Urinary bladder (tissue), 4 donors: ENCODE measurements around the gene EFHC1. TPM values are rescaled to one million over a fixed set of nuclear protein-coding genes. Genes with fewer than 3 reads are reported as not detected.

ENCODE experiments used
- DNase-seq: peaks from one replicate; pipeline ENCODE4 v3.0.0-alpha.2; 2015; ENCODE audit errors: extremely low spot score
- H3K27ac ChIP-seq: one replicate; pipeline ENCODE4 v1.5.1; 2013; ENCODE audit warnings: low read depth, mild to moderate bottlenecking, moderate library complexity
- H3K36me3 ChIP-seq: one replicate; pipeline ENCODE4 v1.6.1; 2013; ENCODE audit warnings: mild to moderate bottlenecking, moderate library complexity; ENCODE audit not compliant: insufficient read depth
- H3K4me1 ChIP-seq: one replicate; pipeline ENCODE4 v1.6.1; 2013; ENCODE audit warnings: mild to moderate bottlenecking, moderate library complexity; ENCODE audit not compliant: insufficient read depth
- H3K4me3 ChIP-seq: one replicate; pipeline ENCODE4 v1.5.1; 2013; ENCODE audit warnings: low read depth, low read length
- WGBS: extraction: QIAGEN DNeasy Blood & Tissue Kit; methylation state at CpG from one replicate; pipeline ENCODE4 v1.1.7; 2013; 5-methylcytosine and 5-hydroxymethylcytosine counted together
- polyA plus RNA-seq: library from polyadenylated mRNA; stranded (reverse); fragments of 200-250 nt; gene quantifications from one replicate; pipeline ENCODE4 v1.2.3, GENCODE V29; 2013
- total RNA-seq: library from RNA; depleted of rRNA; stranded (reverse); fragments of >200 nt; gene quantifications from one replicate; pipeline ENCODE4 v1.2.3, GENCODE V29; 2014
- donor health status: healthy with polysubstance abuse.
- donor health status: healthy.

The EFHC1 gene
- total and polyA plus RNA-seq, 2 donors, result 12.8 to 51.2 TPM

- 99% methylated on average over 1 of the region's 1 CpG for WGBS
- Histone ChIP-seq H3K4me1 (no peaks in the 10 kb centered on the region), H3K4me3 (no peak overlapping the region), H3K27ac (no peak overlapping the region), H3K36me3 (no peaks in the 10 kb centered on the region)
- DNase-seq, result no peak
Measured at GRCh38 chr6:52531834-52532233, 111.7 kb downstream of the EFHC1 start.

- Histone ChIP-seq H3K4me3 (no peak overlapping the region), H3K27ac (no peak overlapping the region), H3K36me3 (no peaks in the 10 kb centered on the region), H3K4me1 (no peaks in the 10 kb centered on the region)
- DNase-seq, result no peak
- WGBS, result 77% methylated on average over 2 of the region's 2 CpGs
Measured at GRCh38 chr6:52532457-52532856, 112.3 kb downstream of the EFHC1 start.

- Histone ChIP-seq H3K4me1 (no peaks in the 10 kb centered on the region), H3K27ac (no peak overlapping the region), H3K4me3 (no peak overlapping the region), H3K36me3 (no peaks in the 10 kb centered on the region)
- WGBS, result 92% methylated on average over 2 of the region's 2 CpGs
- DNase-seq, result no peak
Measured at GRCh38 chr6:52533491-52533890, 113.3 kb downstream of the EFHC1 start.

GRCh38 chr6:52534363-52534762 lies 114.2 kb downstream of the EFHC1 start:
- H3K4me1 ChIP-seq, result no peaks in the 10 kb centered on the region

GRCh38 chr6:52534966-52535390 lies 114.8 kb downstream of the EFHC1 start:
- no peaks in the 10 kb centered on the region for H3K36me3 ChIP-seq
- no peak overlapping the region for H3K4me3 ChIP-seq
- H3K4me1 ChIP-seq, result no peaks in the 10 kb centered on the region
- WGBS, result 88% methylated on average over 3 of the region's 3 CpGs
- H3K27ac ChIP-seq, result no peak overlapping the region
- DNase-seq, result no peak

More at GRCh38 chr6:52534363-52534762, 114.2 kb downstream of the EFHC1 start:
- Histone ChIP-seq H3K27ac (no peak overlapping the region), H3K36me3 (no peaks in the 10 kb centered on the region), H3K4me3 (no peak overlapping the region)
- 99% methylated on average over 5 of the region's 5 CpGs for WGBS
- DNase-seq, result no peak

- Histone ChIP-seq H3K27ac (no peak overlapping the region), H3K36me3 (no peaks in the 10 kb centered on the region), H3K4me1 (no peaks in the 10 kb centered on the region), H3K4me3 (no peak overlapping the region)
- DNase-seq, result no peak
- WGBS, result 76% methylated on average over 5 of the region's 5 CpGs
Measured at GRCh38 chr6:52535711-52536423, 115.7 kb downstream of the EFHC1 start.

- no peak overlapping the region for H3K27ac ChIP-seq
- no peaks in the 10 kb centered on the region for H3K36me3 ChIP-seq
- no peaks in the 10 kb centered on the region for H3K4me1 ChIP-seq
Measured at GRCh38 chr6:52536424-52536916, 116.3 kb downstream of the EFHC1 start.

GRCh38 chr6:52537001-52537753 lies 117.0 kb downstream of the EFHC1 start:
- DNase-seq, result no peak
- Histone ChIP-seq H3K27ac (no peak overlapping the region), H3K4me1 (no peaks in the 10 kb centered on the region), H3K4me3 (no peak overlapping the region), H3K36me3 (no peaks in the 10 kb centered on the region)
- 72% methylated on average over 8 of the region's 8 CpGs for WGBS

More at GRCh38 chr6:52536424-52536916, 116.3 kb downstream of the EFHC1 start:
- no peak for DNase-seq
- H3K4me3 ChIP-seq, result no peak overlapping the region
- 93% methylated on average over 6 of the region's 6 CpGs for WGBS

GRCh38 chr6:52538252-52538900 lies 118.2 kb downstream of the EFHC1 start:
- no peak overlapping the region for H3K4me3 ChIP-seq
- H3K4me1 ChIP-seq, result no peaks in the 10 kb centered on the region
- no peaks in the 10 kb centered on the region for H3K36me3 ChIP-seq
- H3K27ac ChIP-seq, result no peak overlapping the region
- WGBS, result 90% methylated on average over 5 of the region's 5 CpGs
- DNase-seq, result no peak

- no peak for DNase-seq
- WGBS, result 97% methylated on average over 5 of the region's 5 CpGs
- Histone ChIP-seq H3K36me3 (no peaks in the 10 kb centered on the region), H3K4me3 (no peak overlapping the region), H3K4me1 (no peaks in the 10 kb centered on the region), H3K27ac (no peak overlapping the region)
Measured at GRCh38 chr6:52538901-52539354, 118.8 kb downstream of the EFHC1 start.

- Histone ChIP-seq H3K4me3 (no peak overlapping the region), H3K4me1 (no peaks in the 10 kb centered on the region), H3K36me3 (no peaks in the 10 kb centered on the region), H3K27ac (no peak overlapping the region)
- no peak for DNase-seq
- 55% methylated on average over 6 of the region's 6 CpGs for WGBS
Measured at GRCh38 chr6:52539607-52540006, 119.5 kb downstream of the EFHC1 start.

- Histone ChIP-seq H3K36me3 (no peaks in the 10 kb centered on the region), H3K4me3 (no peak overlapping the region), H3K4me1 (no peaks in the 10 kb centered on the region), H3K27ac (no peak overlapping the region)
- no peak for DNase-seq
- 27% methylated on average over 3 of the region's 3 CpGs for WGBS
Measured at GRCh38 chr6:52540286-52540902, 120.3 kb downstream of the EFHC1 start.

- WGBS, result 68% methylated on average over 6 of the region's 6 CpGs
- no peak overlapping the region for H3K27ac ChIP-seq
- no peak for DNase-seq
- no peak overlapping the region for H3K4me3 ChIP-seq
- H3K36me3 ChIP-seq, result no peaks in the 10 kb centered on the region
- H3K4me1 ChIP-seq, result no peaks in the 10 kb centered on the region
Measured at GRCh38 chr6:52541135-52541534, 121.0 kb downstream of the EFHC1 start.
